GM21786 (cell line): ENCODE data around the gene SCTR.

ENCODE experiments used
- ATAC-seq: cut with Tn5 transposase; IDR thresholded peaks from one replicate; pipeline ENCODE4 v1.9.1; 2021; ENCODE audit not compliant: unreplicated experiment

The SCTR gene

GRCh38 chr2:119475857-119476244, 48.4 kb downstream of the SCTR start:
- no peak for ATAC-seq

GRCh38 chr2:119475225-119475856, 48.9 kb downstream of the SCTR start:
- ATAC-seq: no peak

DNA sequence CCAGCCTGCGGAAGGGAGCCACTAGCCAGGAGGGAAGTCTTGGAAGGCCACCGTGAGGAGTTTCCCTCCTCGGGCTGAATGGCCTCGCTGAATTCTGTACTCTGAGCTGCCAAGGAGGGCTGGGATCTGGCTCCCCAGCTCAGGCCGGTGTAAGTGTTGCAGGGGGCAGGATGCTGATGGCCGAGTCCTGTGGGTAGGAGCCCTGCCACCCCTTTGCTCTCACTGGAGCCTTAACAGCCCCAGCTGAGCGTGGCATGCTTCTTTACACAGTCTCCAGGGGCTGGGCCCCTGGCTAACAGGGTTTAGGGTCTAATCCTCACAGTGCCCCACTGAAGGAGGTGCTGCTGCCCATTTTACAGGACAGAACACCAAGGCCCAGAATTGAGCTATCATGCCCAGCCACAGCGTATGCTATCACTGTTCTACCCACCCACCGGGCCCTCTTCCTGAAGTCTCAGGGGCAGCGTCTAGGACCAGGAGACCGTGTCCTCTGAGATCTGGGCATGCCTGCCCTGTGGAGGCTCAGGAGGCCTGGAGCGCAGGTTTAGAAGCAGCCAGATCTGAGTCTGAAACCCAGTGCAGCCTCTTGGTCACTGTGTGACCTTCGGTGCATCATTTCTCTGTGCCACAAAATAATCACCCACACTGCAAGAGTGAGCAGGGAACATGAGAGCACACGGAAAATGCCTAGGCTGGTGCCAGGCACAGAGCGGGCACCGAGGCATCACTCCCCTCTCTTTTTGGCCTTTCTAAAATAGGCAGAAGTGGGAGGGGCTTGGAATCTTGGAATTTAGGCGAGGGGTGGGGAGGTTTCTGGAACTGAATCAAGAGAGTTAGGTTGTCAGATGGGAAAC, 49.7 kb downstream of the SCTR start:
- no peak for ATAC-seq

GRCh38 chr2:119473621-119474370, 50.5 kb downstream of the SCTR start:
- ATAC-seq: no peak

GRCh38 chr2:119472749-119473148, 51.5 kb downstream of the SCTR start:
- no peak for ATAC-seq

DNA sequence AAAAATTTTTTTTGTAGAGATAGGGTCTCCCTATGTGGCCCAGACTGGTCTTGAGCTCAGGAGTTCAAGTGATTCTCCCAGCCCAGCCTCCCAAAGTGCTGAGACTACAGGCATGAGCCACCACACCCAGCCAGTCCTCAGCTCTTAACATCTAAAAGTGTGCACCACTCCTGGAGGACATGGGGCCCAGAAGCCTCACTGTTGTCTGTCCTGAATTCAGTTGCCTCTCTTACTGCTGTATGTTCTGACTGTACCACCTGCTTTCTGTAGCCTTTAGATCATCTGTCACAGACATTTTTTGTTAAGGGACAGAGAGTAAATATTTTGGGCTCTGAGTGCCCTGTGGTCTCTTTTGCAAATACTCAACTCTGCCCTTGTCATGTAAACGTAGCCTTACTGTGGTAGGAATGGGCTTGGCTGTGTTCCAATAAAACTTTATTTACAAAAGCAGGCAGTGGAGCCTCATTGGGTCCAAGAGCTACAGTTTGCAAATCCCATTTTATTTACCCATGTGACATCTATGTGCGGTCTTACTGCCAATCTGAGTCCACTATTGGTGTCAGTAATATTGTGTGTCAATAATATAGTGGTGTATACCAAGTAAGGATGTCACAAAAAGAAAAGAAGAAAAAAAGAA, 54.5 kb downstream of the SCTR start:
- ATAC-seq: no peak

- no peak for ATAC-seq
These were observed 55.2 kb downstream of the SCTR start for GRCh38 chr2:119469131-119469530.

GRCh38 chr2:119468154-119468955, 55.9 kb downstream of the SCTR start:
- no peak for ATAC-seq

DNA sequence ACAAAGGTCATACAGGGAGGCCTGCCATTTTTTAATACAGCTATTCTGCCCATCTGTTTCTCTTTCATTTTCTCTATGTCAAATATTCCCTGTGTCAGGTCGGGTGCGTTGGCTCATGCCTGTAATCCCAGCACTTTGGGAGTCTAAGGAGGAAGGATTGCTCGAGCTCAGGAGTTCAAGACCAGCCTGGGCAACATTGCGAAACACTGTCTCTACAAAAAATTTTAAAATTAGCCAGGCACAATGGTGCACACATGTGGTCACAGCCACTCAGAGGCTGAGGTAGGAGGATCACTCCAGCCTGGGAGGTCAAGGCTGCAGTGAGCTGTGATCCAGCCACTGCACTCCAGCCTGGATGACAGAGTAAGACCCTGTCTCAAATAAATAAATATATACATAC, 57.9 kb downstream of the SCTR start:
- no peak for ATAC-seq

DNA sequence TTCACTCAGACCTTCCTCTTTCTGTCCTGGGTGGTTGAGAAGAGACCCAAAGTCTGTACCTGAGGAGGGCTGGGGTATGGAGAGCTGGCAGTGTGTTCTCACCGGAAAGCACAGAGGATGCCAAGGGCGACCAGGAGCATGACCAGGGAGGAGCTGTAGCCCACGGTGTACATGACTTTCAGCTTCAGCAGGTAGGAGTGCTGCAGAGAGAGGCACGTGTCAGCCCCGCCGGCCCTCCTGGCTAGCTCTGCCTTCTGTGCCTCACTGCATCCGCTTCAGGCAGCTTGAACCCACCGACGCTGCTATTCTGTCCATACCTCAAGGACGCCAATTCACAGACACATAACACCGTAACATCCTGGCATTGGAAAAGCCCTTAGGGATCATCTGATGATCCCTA, 58.6 kb downstream of the SCTR start:
- ATAC-seq: no peak

DNA sequence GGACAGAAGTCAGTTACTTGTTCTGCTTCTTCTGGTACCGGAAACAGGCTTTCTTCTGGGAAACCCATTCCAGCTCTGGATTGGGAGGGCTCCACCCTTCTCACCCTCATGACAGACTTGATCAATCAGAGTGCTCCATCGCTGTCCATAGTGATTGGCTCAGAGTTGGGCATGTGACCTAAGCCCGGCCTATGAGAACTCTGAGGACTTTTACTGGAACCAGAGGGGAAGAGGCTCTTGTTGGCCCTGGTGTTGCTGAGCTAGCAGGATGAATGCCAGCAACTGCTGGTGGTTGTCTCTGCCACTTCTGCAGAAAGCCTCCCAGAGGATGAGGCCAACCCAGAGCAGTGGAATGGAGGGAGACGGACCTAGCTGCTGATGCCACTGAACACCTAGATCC, 59.3 kb downstream of the SCTR start:
- no peak for ATAC-seq

GRCh38 chr2:119463990-119464389, 60.3 kb downstream of the SCTR start:
- ATAC-seq: no peak

- no peak for ATAC-seq
These were observed 61.1 kb downstream of the SCTR start for GRCh38 chr2:119463136-119463535.

DNA sequence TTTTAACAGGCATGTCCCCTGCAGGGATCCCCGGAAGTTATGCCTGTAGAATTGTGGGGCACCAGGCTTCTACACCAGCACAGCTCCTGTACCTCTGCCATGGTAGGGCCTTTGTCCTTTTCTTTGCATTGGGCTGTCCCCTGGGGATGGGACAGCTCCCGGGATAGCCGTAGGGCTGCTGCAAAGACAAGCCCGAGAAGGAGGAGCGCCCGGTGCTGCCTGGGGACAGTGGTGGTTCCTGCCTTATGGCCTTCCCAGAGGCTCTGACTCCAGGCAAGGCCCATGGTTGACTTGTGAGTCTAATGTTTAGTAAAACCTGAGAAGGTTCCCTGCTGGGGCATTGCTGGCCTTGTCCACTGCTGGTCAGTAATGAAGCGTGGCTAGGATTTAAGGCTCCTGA, 61.7 kb downstream of the SCTR start:
- ATAC-seq: no peak

DNA sequence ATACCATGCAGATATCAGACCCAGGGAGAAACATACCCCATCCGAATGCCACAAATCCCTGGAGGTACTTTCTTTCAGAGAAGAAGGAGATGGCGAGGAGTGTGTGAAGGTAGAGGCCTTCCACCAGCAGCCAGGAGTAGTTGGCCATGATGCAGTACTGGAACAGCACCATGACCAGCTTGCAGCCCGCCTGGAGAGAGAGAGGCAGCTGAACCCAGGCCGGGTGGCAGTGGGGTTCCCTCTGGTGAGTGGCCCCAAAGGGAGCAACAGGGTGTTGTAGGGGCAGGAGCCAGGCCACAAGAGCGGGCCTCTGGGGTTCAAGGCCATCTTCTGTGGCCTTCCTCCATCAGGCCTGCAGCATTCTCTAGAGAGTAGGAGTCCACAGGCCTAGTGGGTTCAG, 62.5 kb downstream of the SCTR start:
- no peak for ATAC-seq

DNA sequence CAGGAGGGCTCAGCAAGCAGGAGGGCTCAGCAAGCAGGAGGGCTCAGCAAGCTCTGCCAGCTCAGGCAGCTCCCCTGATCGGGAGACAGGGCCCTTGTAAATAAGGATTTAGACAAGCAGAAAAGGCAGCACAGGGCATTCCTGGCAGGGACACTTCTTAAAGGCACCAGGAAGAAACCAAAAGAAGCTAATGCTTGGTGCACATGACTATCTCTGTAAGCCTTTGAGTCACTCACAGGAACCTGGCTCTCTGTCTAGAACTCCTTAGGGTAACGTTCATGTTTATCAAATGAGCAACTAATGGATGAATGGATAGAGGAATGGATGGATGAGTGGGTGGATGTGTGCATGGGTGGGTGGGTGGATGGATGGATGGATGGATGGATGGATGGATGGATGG, 64.2 kb downstream of the SCTR start:
- no peak for ATAC-seq

GRCh38 chr2:119455066-119455718, 69.1 kb downstream of the SCTR start:
- ATAC-seq: peak; percentile 74

- ATAC-seq: no peak
These were observed 70.2 kb downstream of the SCTR start for GRCh38 chr2:119453972-119454593.

DNA sequence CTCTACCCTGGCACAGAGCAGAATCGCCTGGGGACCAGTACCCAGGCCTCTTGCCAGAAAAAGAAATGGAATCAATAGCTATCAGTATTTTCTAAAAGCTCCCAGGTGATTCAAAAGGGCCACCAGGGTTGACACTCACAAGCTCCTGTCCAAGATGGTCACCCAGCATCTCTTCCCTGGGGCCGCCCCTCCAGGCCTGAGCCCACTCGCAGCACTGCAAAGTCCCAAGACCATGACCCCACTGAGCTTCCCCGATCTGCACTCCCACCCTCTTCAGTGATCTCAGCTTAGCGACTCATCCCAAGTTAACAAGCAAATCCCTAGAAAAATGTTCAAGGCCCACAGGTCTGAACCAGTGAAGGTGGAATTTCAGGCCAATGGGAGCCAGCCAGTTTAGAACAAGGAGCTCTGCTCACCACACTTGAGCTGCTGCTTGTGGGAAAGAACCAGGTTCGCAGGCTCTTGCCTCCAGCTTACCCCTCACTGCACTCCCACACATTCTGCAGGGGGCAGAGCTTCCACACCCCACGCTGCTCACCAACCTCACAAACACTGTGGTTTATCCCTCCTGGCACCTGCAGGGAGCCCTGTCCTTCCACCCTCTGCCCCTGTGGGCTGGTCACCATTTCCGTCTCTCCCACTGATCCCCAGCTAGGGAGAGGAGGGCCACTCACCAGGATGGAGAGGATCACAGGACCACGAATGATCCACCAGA, 72.8 kb downstream of the SCTR start:
- ATAC-seq: no peak
